ENCODE data around the gene ZBTB22.
A peak's percentile ranks its signal among the peaks of the same experiment; 100 is the strongest.

ZBTB22 gene

GRCh38 chr6:33333666-33334065 lies 16.1 kb upstream of the ZBTB22 start:
- no peak for DNase-seq (ENCODE audit: low read depth in 1 of 2, low spot score in 1 of 2)

- DNase-seq (ENCODE audit: low read depth in 1 of 2, low spot score in 1 of 2) = no peak
Measured at GRCh38 chr6:33330736-33331135, 13.2 kb upstream of the ZBTB22 start.

- no peak for DNase-seq (ENCODE audit: low read depth in 1 of 2, low spot score in 1 of 2)
Measured at GRCh38 chr6:33329058-33329457, 11.5 kb upstream of the ZBTB22 start.

DNA sequence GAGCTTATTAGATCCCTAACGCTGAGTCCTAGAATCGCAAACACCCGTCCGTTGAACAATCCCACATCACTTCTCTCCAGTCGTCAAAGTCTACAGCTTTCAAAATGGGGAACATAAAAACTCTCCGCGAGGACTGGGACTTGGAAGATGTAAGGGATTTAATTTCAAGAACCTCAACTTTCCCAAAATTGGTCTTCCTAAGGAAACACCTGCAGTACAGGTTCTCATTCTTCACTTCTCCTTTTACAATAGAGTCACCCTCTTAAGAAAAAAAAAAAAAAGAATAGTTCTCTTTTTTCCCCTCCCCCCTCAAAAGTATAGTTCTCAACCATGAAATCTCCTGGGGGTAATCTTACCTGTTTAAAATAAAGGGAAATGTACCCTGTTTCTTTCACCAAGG lies 6.6 kb upstream of the ZBTB22 start:
- DNase-seq (ENCODE audit: low read depth in 1 of 2, low spot score in 1 of 2) = no peak

DNA sequence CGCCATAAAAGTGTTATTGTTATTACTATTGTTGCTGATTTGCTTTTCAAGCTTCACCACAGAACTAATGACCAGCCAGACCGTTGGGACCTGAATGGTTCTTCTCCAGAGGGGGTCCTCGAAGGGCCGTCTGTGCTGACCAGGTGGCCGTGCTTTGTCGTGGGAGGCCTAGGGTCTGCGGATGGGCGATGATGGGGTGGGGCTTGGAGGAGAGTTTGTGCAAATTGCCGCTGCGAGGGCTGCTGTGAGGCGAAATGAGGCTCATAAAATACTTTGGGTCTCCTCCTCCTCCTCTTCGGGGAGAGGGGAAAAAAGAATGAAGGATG lies 6.0 kb upstream of the ZBTB22 start:
- no peak for DNase-seq (ENCODE audit: low read depth in 1 of 2, low spot score in 1 of 2)

DNA sequence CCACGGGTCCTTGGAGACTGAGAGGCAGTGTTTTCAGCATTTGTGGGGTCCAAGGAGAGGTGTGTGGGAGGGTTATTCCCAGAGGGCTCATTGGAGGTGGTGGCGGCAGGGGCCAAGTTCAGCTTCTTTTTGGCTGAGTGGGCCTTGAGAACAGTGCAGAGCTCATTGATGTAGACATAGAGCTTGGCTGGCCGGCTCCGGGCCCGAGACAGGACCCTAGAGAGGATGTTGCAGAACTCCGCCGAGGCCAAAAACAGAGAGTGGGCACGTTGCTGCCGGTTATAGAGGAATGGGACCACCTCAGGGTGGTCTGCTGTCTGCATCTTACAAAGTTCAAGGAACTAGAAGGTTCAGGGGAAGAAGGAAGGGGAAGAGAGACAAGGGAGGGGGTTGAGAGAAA lies 3.7 kb upstream of the ZBTB22 start:
- no peak for DNase-seq (ENCODE audit: low read depth in 1 of 2, low spot score in 1 of 2)

DNA sequence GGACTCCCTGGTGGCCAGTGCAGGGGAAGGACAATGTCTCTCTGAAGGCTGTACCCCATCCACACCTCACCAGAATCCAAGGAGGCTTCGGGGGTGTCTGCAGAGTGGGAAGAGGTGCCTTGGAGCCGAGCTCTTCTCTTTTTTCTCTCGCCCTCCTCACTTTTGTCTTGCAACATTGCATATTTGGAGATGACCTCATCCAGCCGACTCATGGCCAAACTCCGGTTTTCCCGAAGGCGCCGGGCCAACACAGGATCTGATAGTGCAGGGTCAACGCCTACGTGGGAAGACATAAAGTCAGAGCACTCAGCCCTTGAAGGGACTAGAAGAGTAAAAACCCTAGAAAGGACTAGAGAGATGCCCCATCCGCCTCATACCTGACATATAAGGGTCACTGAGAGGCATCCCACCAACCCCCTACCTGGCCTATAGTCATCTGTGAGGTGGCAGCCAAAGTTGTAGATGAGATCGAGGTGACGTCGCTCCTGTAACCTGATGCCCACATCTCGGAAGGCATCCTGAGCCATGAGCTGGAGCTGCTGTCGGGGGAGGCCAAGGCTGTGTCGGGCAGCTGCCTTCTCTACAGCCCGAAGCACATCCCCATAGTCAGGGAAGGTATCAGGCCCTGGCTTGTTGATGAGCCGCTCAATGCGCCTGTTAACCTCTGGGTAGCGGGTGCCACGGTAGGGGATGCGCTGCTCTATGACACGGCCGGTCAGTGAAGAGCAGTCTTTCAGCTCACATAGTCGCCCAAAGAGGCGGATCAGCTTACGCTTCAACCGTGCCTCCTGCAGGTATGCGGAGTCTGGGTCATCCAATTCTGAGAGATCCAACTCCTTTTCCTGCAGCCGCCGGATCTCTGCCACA lies 3.0 kb upstream of the ZBTB22 start:
- no peak for DNase-seq (ENCODE audit: low read depth in 1 of 2, low spot score in 1 of 2)

GRCh38 chr6:33319939-33320314 lies 2.4 kb upstream of the ZBTB22 start:
- no peak for DNase-seq (ENCODE audit: low read depth in 1 of 2, low spot score in 1 of 2)

DNA sequence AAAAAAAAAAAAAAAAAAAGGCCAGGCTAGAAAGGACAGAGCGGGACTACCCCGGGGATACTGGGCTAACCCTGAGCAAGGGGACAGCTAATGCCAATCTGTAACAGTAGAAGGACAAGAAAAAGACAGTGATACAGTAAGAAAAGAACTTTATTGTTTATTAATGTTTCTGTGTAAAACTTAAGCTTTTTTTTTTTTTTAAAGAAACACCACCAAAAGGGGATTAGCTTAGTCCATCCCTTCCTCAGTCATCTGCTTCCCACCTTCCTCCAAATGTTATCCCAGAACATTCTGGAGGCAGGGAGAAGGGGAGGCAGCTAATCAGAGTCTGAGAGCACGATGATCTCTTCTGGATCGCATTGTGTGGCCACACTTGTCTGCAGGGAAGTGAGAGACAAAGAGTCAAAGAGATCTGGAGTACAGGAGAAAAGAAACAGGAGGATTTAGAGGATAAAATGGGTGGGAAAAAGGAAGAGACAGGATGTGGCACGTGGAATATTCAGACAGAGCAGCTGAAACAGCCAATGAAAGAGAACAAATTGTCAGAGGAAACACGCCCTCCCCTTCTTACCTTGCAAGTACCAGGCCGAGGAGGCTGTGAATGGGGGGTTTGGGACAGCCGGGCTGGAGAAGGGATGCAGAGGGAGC lies 1.0 kb upstream of the ZBTB22 start:
- no peak for DNase-seq (ENCODE audit: low read depth in 1 of 2, low spot score in 1 of 2)

GRCh38 chr6:33317419-33317668 lies 200 bp downstream of the ZBTB22 start:
- DNase-seq (ENCODE audit: low read depth in 1 of 2, low spot score in 1 of 2) = no peak

- DNase-seq (ENCODE audit: low read depth in 1 of 2, low spot score in 1 of 2) = no peak
Measured at GRCh38 chr6:33316603-33317418, 733 bp downstream of the ZBTB22 start.

- DNase-seq (ENCODE audit: low read depth in 1 of 2, low spot score in 1 of 2) = no peak
Measured at GRCh38 chr6:33315793-33316602, 1.5 kb downstream of the ZBTB22 start.

DNA sequence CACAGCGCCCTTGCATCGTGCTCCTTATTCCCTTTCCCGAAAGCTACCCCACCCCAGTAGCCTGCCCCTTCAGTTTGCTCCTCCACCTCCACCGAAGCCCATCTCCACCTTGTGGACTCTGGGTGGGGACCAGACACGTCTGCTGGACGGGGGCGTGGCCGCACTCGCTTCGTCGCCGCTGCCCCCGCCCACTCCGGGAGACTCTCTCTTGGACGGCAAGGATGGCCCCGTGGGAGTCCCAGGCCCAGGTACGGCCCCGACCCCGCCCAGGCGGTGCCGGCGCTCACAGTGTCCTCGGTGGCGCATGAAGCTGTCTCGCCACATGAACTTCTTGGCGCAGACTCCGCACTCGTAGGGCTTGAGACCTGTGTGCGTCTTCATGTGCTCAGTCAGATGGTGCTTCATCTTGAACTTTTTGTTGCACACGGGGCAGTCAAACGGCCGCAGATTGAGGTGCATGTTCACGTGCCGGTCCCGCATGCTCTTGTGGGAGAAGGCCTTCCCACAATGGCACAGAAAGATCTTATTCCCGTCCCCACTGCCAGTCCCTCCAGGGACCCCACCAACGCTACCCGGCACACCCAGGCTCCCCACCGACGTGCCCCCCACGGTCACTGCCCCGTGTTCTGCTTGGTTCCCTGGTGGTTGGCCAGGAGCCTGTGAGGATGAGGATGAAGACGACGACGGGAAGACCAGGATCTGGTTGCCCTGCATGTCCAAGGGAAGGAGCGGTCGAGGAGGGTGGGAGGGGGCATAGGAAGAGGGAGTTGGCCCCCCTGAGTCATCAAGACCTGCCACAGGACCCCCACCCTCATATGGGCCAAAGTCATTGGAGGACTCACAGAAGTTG lies 2.4 kb downstream of the ZBTB22 start:
- DNase-seq (ENCODE audit: low read depth in 1 of 2, low spot score in 1 of 2) = no peak

DNA sequence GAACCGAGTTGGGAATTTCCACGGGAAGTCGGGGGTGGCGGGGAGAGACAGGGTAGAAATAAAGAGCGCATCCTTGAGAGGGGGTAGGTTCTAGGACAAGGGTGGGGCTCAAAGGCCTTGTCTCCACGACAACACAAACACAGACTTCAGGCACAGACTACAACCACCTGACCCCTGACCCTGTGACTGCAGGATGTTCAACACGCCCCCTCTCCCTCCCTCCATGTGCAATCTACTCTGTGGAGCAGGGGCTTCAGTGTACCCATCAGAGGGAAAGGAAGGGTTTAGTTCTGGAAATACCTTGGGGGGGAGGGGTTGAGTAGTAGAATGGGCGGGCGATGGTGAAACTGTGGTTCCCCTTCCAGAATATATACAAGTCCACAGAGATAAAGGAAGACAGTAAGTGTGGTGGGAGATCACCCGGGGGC lies 3.0 kb downstream of the ZBTB22 start:
- DNase-seq (ENCODE audit: low read depth in 1 of 2, low spot score in 1 of 2) = peak in 1 of 2 donors; percentile 38

GRCh38 chr6:33313709-33314514 lies 3.6 kb downstream of the ZBTB22 start, which contains the start of gene TAPBP:
Gene TAPBP, minus strand, starts transcription at chr6:33314078. Its CDS starts 37 bp downstream, at chr6:33314041.
- DNase-seq (ENCODE audit: low read depth in 1 of 2, low spot score in 1 of 2) = peak; percentile 67 to 87

GRCh38 chr6:33313105-33313708 lies 4.3 kb downstream of the ZBTB22 start:
- DNase-seq (ENCODE audit: low read depth in 1 of 2, low spot score in 1 of 2) = peak in 1 of 2 donors; percentile 32

- DNase-seq (ENCODE audit: low read depth in 1 of 2, low spot score in 1 of 2) = peak; percentile 46 to 76
Measured at GRCh38 chr6:33312361-33313104, 5.0 kb downstream of the ZBTB22 start.

- DNase-seq (ENCODE audit: low read depth in 1 of 2, low spot score in 1 of 2) = no peak
Measured at GRCh38 chr6:33306356-33306755, 11.2 kb downstream of the ZBTB22 start.

All from activated CD4-positive, alpha-beta T cell treated with anti-CD3 and anti-CD28 coated beads, Interleukin-2, amount 50 U/mL, for 24 hours (primary cell).